ENCODE data around the gene GPC1.

GPC1 gene

GRCh38 chr2:240445961-240446663, 10.6 kb downstream of the GPC1 start:
- no peak for DNase-seq (ENCODE audit: low read depth)

DNA sequence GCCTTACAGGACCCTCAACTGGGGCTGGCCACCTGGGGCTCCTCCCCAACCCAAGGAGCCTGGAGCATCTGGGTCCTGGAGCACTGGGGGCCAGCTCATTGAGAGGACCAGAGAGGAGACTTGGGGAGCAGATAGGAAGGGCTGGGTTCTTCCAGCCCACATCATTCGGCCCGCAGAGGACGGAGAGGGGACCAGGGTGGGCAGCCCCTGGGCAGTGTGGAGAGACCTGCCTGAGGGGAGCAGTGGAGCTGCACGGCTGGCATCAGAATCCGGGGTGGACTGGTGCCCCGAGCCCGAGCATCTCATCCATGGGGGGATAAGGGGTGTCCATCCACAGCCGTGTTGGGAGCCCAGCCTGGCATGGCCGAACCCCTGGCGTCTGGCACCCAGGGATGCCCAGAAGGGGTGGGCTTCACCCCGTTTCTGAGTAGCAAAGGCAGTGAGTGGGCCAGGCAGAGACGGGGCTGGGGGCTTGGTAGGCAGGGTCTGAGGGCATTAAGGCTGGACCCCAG, 11.3 kb downstream of the GPC1 start:
- DNase-seq (ENCODE audit: low read depth) = no peak

GRCh38 chr2:240447331-240447730, 11.9 kb downstream of the GPC1 start:
- no peak for DNase-seq (ENCODE audit: low read depth)

GRCh38 chr2:240447934-240448333, 12.5 kb downstream of the GPC1 start:
- no peak for DNase-seq (ENCODE audit: low read depth)

GRCh38 chr2:240448387-240449274, 13.2 kb downstream of the GPC1 start:
- no peak for DNase-seq (ENCODE audit: low read depth)

DNA sequence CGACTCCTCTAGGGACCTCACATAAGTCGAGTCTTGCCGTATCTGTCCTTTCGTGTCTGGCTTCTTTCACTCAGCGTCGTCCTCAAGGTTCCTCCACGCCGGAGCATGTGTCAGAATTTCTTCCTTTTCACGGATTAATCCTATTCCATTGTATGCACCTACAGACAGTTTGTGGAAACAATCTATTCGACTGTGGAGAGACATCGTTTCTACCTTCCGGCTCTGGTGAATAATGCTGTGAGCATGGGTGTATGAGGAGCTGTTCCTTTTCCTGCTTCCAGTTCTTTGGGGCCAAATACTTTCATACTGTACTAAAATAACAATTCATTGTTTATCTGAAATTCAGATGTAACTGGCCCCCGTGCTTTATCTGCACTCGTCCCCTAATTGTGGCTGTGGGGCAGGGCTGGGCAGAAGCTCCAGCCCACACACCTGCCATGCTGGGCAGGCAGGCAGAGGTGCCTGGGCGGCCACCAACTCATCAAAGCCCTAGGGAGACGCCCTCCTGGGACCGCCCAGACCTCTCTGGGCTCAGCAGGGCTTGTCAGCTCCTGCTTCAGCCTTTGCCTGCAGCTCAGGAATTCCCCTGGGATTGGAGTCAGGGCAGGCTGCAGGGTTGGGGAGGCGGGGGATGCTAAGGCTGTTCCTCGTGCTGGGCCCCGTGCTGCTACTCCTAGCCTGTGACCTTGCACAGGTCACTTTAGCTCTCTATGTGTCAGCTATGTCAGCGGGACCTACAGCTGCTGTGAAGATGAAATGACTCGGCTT, 14.5 kb downstream of the GPC1 start:
- no peak for DNase-seq (ENCODE audit: low read depth)

- no peak for DNase-seq (ENCODE audit: low read depth)
Observed at GRCh38 chr2:240450532-240451107, 15.2 kb downstream of the GPC1 start.

DNA sequence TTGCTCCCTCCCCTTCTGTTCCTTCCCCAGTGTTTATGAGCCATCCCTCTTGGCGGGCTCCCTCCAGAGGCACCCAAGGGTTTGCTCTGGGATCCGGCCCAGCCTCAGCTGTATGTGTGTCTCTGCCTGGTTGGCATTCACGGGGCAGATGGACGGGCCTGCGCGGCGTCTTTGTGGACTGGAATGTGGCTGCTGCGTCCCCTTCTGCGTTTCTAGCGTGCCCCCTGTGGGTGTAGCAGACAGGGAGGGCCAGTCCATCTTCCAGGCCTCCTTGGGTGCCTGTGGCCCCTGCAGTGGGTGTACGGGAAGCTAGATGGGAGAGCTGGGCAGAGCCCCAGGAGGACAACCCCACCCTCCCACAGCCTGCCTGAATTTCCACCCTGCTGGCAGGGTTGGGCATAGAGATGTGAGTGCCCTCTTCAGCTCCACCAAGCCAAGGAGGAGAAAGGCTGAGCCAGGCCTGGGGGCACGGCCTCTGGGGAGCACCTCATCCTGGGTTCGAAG, 15.7 kb downstream of the GPC1 start:
- DNase-seq (ENCODE audit: low read depth) = no peak

- no peak for DNase-seq (ENCODE audit: low read depth)
Observed at GRCh38 chr2:240451791-240452461, 16.5 kb downstream of the GPC1 start.

DNA sequence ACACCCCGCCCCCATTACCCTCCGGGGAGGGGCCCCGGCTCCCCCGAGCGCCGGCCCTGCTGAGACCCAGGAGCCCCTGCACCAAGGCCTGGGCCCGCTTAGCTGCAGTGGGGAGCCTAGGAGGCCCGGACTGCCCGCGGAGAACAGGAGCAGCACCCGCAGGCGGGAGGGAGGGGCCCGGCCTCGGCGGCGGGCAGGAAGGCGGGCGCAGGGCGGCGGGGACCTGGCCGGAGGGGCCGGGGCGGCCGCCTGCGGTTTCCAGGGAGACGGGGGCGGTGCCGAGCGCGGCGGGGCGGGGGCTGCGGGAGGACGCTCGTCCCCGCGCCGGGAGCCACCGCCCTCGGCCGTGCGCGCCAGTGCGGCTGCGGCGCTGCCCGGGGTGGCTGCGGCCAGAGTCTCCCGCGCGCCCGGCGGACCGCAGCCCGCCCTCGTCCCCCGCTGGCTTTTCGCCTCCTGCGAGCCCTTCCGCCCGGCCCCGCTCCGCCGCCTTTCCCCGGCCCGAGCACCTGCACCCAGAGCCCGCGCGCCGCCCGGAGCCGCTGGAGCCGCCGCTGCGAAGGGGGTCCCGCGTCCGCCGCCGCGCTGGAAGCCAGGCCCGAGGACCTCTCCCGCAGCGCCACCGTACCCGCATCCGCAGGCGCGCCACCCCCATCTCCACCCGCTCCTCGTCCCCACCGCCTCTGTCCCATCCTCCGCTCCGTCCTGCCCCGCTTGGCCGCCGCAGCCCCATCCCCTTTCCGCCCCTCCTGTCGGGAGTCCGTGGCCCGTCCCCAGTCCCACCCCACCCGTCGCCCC, 17.2 kb downstream of the GPC1 start:
- DNase-seq (ENCODE audit: low read depth) = no peak

DNA sequence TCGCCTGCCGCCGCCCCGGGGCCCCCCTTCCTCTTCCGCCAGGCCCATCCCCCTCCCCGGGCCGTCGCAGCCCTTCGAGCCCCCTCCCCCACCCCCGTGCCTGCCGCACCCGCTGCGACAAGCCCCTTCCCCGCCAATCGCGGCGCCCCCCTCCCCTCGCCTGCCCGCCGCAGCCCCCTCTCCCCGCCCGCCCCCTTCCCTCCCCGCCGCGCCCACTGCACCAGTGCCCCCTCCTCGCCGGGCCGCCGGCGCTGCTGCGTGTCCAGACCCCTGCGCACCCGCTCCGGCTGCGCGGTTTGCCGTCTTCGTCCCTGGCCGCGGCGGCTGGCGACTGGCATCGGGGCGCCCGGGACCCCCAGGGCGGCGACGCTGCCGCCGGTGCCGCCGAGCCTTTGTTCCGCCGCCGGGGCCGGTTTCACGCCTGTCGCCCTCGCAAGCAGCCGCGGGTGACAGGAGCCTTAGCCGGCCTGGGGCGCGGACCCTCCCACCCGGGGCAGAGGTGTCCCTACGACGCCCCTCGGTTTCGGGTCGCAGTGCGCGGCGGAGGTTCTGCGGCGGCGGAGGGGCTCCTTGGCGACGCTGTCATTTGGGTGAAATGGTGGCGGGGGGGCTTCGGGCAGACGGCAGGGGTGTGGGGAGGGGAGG, 18.1 kb downstream of the GPC1 start:
- no peak for DNase-seq (ENCODE audit: low read depth)

DNA sequence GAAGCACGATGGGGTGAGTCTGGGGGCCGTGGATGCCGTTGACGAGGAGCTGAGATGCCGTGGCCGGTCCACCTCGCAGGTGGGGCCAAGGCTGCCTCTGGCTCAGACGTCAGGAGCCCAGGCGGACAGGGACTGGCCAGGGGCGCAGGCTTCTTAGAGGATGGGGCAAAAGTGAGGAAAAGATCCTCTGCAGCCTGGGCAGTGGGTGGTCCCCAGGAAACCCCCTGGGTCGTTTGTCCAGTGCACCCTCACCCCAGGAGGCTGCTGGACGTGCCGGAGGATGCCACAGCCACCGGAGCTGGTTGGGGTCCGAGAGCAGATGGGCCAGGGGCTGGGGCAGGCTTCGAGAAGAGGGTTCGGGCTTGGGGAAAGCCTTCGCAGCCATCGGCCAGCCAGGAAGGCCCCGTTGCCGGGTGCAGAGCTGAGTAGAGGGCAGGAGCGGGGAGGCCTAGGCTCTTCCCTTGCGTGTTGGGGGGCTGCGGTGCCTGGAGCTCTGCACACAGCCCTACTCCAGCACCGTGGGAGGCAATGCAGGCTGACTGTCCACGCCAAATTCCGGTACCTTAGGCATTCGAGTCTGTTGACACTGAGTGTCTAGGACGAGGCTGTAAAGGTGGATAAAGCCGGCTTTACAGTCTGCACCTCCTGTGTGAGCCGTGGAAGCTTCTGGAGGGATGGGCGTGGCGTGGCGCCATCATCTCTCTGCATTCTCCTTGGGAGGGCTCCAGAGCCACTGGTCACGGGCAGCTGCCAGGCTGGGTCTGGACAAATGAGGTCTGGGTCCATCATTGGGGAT, 18.8 kb downstream of the GPC1 start:
- DNase-seq (ENCODE audit: low read depth) = no peak

DNA sequence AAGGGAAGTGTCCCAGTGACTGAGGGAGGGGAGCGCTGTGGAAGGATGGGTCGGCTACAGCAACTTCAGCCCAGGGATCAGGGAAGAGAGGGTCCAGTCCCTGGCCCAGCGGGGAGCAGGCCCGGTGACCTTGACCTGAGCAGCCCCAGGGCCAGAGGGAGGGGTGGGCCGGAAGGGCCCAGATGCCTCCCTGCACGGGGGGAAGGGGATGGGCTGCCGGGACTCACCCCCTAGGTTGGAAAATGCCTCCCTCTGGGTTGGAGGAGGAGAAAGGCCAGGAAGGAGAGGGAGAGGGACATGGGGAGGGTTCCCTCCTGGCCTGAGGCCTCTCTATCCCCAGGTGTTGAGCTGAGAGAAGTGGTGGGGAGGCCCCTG, 19.8 kb downstream of the GPC1 start:
- DNase-seq (ENCODE audit: low read depth) = no peak

- no peak for DNase-seq (ENCODE audit: low read depth)
Observed at GRCh38 chr2:240455647-240456446, 20.4 kb downstream of the GPC1 start.

- no peak for DNase-seq (ENCODE audit: low read depth)
Observed at GRCh38 chr2:240456447-240457222, 21.2 kb downstream of the GPC1 start.

GRCh38 chr2:240457223-240458043, 22.0 kb downstream of the GPC1 start:
- DNase-seq (ENCODE audit: low read depth) = no peak
